ENCODE results near the gene OPTN. TPM values are rescaled to one million over a fixed set of nuclear protein-coding genes. Genes with fewer than 3 reads are reported as not detected.
"Not testable (repeated sequence)": the region's sequence is repeated elsewhere in the genome, so short reads cannot be mapped to it uniquely, and the experiment has no call there.

The OPTN gene
- total RNA-seq, 1 donor from 2014 or later = 75.4 TPM

- FAIRE-seq = no peak
These were observed 11.9 kb upstream of the OPTN start for GRCh38 chr10:13087986-13088618.

GRCh38 chr10:13089345-13089744 is 10.6 kb upstream of the OPTN start:
- DNase-seq (ENCODE audit: low spot score in 2 of 2) = no peak
- no peak for FAIRE-seq

More at GRCh38 chr10:13087986-13088618, 11.9 kb upstream of the OPTN start:
- DNase-seq (ENCODE audit: low spot score in 2 of 2) = peak in 1 of 2 donors; percentile 45

DNA sequence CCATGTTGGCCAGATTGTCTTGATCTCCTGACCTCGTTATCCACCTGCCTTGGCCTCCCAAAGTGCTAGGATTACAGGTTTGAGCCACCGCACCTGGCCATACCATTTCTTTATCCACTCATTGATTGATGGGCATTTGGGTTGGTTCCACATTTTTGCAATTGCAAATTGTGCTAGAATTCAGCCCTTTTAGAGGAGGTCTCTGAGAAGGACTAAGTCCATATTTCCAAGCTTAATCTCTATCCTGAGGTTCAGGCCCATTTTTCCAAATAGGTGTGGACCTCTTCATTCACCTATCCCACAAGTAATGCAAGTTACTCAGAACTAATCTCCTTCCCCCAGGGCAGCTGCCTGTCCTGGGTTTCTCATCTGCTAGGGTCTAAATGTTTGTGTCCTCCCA is 9.7 kb upstream of the OPTN start:
- FAIRE-seq (no peak), DNase-seq (ENCODE audit: low spot score in 2 of 2) (no peak)

DNA sequence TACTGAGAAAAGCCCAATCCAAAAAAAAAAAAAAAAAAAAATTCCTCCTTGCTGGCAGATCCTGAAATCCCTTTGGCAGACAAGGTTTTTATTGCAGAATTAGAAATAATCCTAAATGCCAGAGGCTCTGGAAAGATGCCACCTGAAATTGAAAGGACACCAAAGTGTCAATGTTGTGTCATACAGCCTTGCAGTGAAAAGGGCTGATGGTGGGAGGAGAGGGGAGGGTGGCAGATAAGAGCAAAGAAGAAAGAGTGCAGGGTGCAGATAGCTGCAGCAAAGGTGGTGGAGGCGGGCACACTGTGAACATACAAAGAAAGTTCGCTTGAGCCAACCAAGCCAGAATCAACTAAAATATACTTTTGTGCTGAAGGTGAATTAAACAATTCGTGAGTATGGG is 8.2 kb upstream of the OPTN start:
- FAIRE-seq = no peak

DNA sequence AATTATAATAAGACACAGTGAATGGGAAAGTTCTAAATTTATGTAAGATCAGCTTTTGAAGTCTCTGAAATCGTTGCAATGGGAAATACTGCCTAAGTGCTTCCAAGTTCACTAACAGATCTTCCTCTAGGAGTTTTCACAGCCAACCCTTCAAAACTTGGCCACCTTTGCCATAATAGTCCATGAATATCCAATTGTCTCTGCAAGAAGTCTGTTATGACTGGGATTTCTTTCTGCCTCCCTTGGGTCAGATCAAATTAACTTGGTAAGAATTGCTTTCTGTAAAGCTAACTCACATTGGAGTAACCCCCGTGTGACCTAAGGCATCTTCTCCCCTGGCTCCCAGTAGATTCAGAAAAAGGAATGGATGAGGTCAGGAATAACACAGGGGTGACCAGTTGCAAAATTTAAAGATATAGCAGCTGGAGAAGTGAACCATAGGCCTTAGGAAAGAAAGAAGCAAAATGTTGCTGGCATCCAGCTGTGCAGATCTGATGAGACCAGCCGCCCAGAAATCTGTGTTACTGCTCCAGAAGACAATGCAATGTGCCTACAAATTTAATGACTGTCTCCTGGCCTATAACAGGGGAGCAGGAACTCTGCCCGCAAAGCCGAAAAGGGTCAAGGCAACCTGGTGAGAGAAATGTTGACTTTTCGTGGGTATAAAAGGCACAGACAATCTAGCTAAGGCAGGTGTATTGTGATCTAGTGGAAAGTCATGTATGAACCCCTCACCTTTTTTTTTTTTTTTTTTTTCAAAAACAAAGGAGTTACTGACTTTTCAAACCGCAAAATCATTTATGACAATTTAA is 7.5 kb upstream of the OPTN start:
- FAIRE-seq = no peak

More for the DNA sequence above, 8.2 kb upstream of the OPTN start:
- no peak for DNase-seq (ENCODE audit: low spot score in 2 of 2)

GRCh38 chr10:13094082-13094481 is 5.9 kb upstream of the OPTN start:
- FAIRE-seq; DNase-seq (ENCODE audit: low spot score in 2 of 2): not testable (repeated sequence)

More for the DNA sequence above, 7.5 kb upstream of the OPTN start:
- no peak for DNase-seq (ENCODE audit: low spot score in 2 of 2)

GRCh38 chr10:13095094-13095493 is 4.9 kb upstream of the OPTN start:
- FAIRE-seq = no peak
- DNase-seq (ENCODE audit: low spot score in 2 of 2) = no peak

GRCh38 chr10:13095929-13096328 is 4.0 kb upstream of the OPTN start:
- DNase-seq (ENCODE audit: low spot score in 2 of 2) = no peak
- no peak for FAIRE-seq

- FAIRE-seq = no peak
- DNase-seq (ENCODE audit: low spot score in 2 of 2) = peak; percentile 43 to 46
These were observed 758 bp upstream of the OPTN start for GRCh38 chr10:13099144-13099665.

- FAIRE-seq = no peak
- peak in 1 of 2 donors; percentile 19 for DNase-seq (ENCODE audit: low spot score in 2 of 2)
These were observed 659 bp downstream of the OPTN start for GRCh38 chr10:13100349-13101294.

DNA sequence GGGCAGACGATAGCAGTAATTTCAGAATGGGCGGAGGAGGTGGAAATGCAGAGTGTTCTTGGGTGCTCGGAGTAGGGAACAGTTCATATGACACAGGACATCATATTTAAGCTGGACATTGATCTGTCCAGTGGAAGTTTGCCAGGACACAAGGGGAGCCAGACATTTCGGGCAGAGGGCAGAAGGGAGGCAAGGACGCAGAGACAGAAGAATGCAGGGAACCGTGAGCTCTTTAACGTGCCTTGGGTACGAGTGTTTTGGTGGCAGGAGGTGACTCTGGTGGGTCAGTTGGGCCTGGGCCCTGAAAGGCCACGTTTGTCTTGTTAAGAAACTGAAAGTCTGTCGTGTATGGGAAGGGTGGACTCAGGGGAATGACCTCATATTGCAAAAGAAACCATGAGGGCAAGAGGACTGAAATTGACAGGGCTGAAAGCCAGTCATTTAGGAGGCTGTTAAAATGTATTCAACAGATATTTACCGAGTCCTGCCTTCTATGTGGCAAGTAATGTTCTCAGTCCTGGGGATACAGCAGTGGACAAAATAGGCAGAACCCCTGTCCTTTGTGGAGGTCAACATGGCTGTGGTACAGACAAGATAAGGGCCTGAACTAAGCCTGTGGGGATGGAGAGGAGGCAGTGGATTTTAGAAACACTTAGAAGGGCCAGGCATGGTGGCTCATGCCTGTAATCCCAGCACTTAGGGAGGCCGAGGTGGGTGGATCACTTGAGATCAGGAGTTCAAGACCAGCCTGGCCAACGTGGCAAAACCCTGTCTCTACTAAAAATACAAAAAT is 2.2 kb downstream of the OPTN start:
- FAIRE-seq = no peak
- DNase-seq (ENCODE audit: low spot score in 2 of 2) = no peak

GRCh38 chr10:13103554-13103953 is 3.6 kb downstream of the OPTN start:
- FAIRE-seq (no peak), DNase-seq (ENCODE audit: low spot score in 2 of 2) (no peak)

GRCh38 chr10:13104697-13105096 is 4.7 kb downstream of the OPTN start:
- DNase-seq (ENCODE audit: low spot score in 2 of 2) (no peak), FAIRE-seq (no peak)

DNA sequence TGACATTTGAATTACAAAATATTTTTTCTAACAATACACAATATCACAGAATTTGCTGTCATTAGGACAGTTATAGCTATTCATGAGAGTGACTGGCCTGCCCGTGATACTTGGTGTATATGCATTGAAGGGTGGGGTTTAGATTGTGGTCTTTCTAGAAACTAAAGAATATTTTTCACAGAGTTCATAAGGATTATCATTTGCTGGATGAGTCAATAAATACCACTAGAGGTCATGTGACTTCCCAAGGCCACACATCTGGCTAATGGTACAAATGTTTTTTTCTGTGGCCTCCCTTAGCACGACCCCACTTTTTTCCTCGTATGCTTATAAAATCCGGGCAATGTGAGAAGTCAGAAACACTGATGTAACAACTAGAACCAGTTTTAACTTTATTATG is 5.2 kb downstream of the OPTN start:
- no peak for DNase-seq (ENCODE audit: low spot score in 2 of 2)

DNA sequence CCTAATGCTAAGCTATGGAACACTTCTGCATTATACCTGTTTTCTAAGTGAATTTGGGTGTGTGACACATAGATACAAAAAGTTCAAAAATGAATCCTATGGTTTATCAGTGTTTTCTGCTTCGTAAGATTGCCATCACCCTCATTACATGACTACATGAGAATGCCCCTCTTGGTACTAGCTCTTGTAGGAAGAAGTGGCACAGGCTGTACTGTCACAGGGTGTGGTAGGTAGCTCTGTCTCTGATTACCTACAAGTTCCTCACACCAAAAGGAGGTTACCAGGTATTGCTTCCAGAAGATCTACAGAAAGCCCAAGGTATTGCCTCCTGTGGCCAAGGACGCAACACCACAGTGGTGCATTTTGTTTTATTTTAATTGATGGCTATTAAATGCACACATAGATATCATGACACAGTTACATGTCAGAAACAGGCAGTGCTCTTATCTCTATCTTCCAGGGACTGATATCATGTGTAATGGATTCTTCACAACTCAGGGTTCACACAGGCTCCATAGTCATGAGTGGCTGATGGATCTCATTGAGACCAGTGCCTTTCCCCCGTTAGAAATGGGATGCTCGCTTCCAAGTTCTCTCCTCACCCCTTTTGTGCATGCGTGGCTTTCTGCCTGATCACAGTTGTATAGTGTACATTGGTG is 6.6 kb downstream of the OPTN start:
- FAIRE-seq = no peak

More for the DNA sequence above, 5.2 kb downstream of the OPTN start:
- FAIRE-seq = no peak

GRCh38 chr10:13110908-13111307 is 10.9 kb downstream of the OPTN start:
- no peak for FAIRE-seq

More for the DNA sequence above, 6.6 kb downstream of the OPTN start:
- DNase-seq (ENCODE audit: low spot score in 2 of 2) = no peak

GRCh38 chr10:13113544-13113943 is 13.6 kb downstream of the OPTN start:
- no peak for FAIRE-seq
- no peak for DNase-seq (ENCODE audit: low spot score in 2 of 2)

More at GRCh38 chr10:13110908-13111307, 10.9 kb downstream of the OPTN start:
- DNase-seq (ENCODE audit: low spot score in 2 of 2) = no peak

DNA sequence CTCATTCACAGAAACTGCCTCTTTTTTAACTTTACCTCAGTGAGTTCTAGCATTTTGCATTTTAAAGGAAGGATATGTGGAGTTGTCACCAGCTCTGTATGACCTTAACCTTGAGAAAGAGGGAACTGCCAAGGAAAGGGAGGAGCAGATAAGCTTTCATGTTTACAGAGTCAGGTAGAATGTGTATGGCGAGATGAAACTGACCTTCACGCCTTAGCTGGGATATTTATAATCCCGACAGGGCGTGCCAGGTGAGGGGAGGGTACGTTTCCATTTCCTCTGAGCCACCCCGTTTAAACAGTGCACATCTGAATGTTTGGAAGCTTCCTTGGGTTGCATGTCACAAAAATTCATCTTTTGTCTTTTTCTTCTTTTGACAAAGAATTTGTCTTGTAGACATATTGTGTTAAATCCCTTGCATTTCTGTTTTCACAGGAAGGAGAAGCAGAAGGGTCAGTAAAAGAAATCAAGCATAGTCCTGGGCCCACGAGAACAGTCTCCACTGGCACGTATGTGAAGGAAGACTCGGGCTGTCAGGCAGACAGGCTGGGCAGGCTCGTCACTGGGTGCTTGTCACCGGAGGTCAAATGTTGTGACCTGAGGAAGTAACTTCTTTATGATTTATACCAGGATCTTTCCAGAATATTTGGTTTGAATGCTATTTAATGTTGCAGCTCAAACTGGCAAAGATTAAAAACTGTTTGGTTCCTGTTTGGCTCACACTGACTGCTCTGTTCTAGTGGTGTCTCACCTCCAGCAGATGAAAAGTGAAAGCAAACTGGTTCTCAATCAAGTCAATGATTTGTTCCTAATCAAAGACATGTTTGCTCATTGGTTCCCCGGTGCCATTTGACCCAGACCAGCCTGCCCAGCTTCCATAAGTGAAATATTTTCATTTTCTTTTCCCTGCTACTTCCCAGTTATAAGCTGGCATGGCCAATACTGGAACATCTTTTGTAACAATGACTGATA is 16.2 kb downstream of the OPTN start:
- DNase-seq (ENCODE audit: low spot score in 2 of 2) = no peak
- no peak for FAIRE-seq
